Keratinocyte (primary cell): ENCODE results near the gene TLE1. TPM values are rescaled to one million over a fixed set of nuclear protein-coding genes. Genes with fewer than 3 reads are reported as not detected.

ENCODE experiments used
- DNase-seq: peaks from one replicate; pipeline ENCODE4 v3.0.0-alpha.2; 2011; ENCODE audit warnings: low read depth, missing footprints, low spot score
- FAIRE-seq: peaks from 2 replicates; lab custom pipeline; 2011; peaks lifted over from hg19 to GRCh38; lab: Jason Lieb, UNC
- H2AFZ ChIP-seq: 2 replicates; pipeline ENCODE4 v1.6.0; 2012; ENCODE audit warnings: low read length, control low read depth, inconsistent platforms; ENCODE audit not compliant: control insufficient read depth
- H3K27ac ChIP-seq: 2 replicates; pipeline ENCODE4 v1.5.1; 2011; ENCODE audit warnings: low read length; ENCODE audit not compliant: control insufficient read depth, insufficient read depth
- H3K27me3 ChIP-seq: 3 replicates; pipeline ENCODE4 v1.6.0; 2011; ENCODE audit warnings: low read length; ENCODE audit not compliant: control insufficient read depth, insufficient read depth; ENCODE audit errors: extremely low read depth
- H3K36me3 ChIP-seq, 2 experiments: 2 replicates in 1 of 2; 3 replicates in 1 of 2; pipeline ENCODE4 v1.5.1; 2011; ENCODE audit warnings: low read length in 2 of 2, mild to moderate bottlenecking in 1 of 2; ENCODE audit not compliant: control insufficient read depth in 2 of 2, insufficient read depth in 2 of 2; ENCODE audit errors: extremely low read depth in 1 of 2
- H3K4me1 ChIP-seq: 3 replicates; pipeline ENCODE4 v1.5.1; 2011; ENCODE audit warnings: low read length; ENCODE audit not compliant: control insufficient read depth, insufficient read depth; ENCODE audit errors: extremely low read depth
- H3K4me2 ChIP-seq: 3 replicates; pipeline ENCODE4 v1.6.0; 2011; ENCODE audit warnings: low read depth, low read length; ENCODE audit not compliant: control insufficient read depth, insufficient read depth; ENCODE audit errors: extremely low read depth
- H3K4me3 ChIP-seq, 3 experiments: fragments of 200-600 bp in 1 of 3; sonication (generic) in 1 of 3; 2 replicates in 2 of 3; 3 replicates in 1 of 3; pipeline ENCODE4 v1.5.1; 2011 to 2016; ENCODE audit warnings: low read length in 3 of 3, mild to moderate bottlenecking in 3 of 3, control low read depth in 2 of 3, inconsistent platforms in 1 of 3, low read depth in 1 of 3, mixed read lengths in 1 of 3, mixed run types in 1 of 3, moderate library complexity in 1 of 3; ENCODE audit not compliant: control insufficient read depth in 2 of 3, insufficient read depth in 2 of 3; ENCODE audit errors: extremely low read depth in 1 of 3
- H3K79me2 ChIP-seq: 2 replicates; pipeline ENCODE4 v1.6.0; 2012; ENCODE audit warnings: low read length; ENCODE audit not compliant: control insufficient read depth, insufficient read depth
- H3K9ac ChIP-seq: 3 replicates; pipeline ENCODE4 v1.6.0; 2011; ENCODE audit warnings: low read length; ENCODE audit not compliant: control insufficient read depth, insufficient read depth; ENCODE audit errors: extremely low read depth
- H3K9me1 ChIP-seq: 3 replicates; pipeline ENCODE4 v1.6.0; 2011; ENCODE audit warnings: low read length; ENCODE audit not compliant: control insufficient read depth, insufficient read depth; ENCODE audit errors: extremely low read depth
- H3K9me3 ChIP-seq: 2 replicates; pipeline ENCODE4 v1.5.1; 2012; ENCODE audit warnings: low read depth, low read length; ENCODE audit not compliant: control insufficient read depth
- H4K20me1 ChIP-seq: 3 replicates; pipeline ENCODE4 v1.6.0; 2011; ENCODE audit warnings: low read length; ENCODE audit not compliant: control insufficient read depth, insufficient read depth; ENCODE audit errors: extremely low read depth
- EZH2 ChIP-seq: IDR thresholded peaks from one replicate; pipeline ENCODE4 v1.6.1; 2012; ENCODE audit warnings: inconsistent platforms, mild to moderate bottlenecking, low read length, moderate library complexity
- dilution Hi-C: fragments of 300-500 bp; cut with MboI; formaldehyde crosslinking; loops from one replicate; pipeline ENCODE4 v1.7.0; 2020; ENCODE audit warnings: low sequenced_read_pairs; ENCODE audit not compliant: extremely low pct_ligation_motif_present
- polyA plus RNA-seq, 5 experiments: library from polyadenylated mRNA; depleted of rRNA in 3 of 5; stranded (reverse) in 3 of 5; stranded (forward) in 1 of 5; unstranded in 1 of 5; fragments of >200 nt; gene quantifications; 1 replicate in 1 of 5; 2 replicates in 3 of 5; 3 replicates in 1 of 5; pipeline versions ENCODE4 v1.2.1 to v1.2.3, GENCODE V29; 2011 to 2012; ENCODE audit warnings: missing spikeins in 2 of 5, low read depth in 1 of 5, low replicate concordance in 1 of 5
- TF ChIP-seq, protein P1 (sequence below), 3 experiments: IDR thresholded peaks in 1 of 3; conservative IDR thresholded peaks in 1 of 3; optimal IDR thresholded peaks in 1 of 3; 2 replicates in 2 of 3; 3 replicates in 1 of 3; pipeline versions ENCODE3 to v1.5.1; 2011; ENCODE audit warnings: low read length in 3 of 3, mild to moderate bottlenecking in 3 of 3, moderate library complexity in 2 of 3, control low read depth in 1 of 3, inconsistent platforms in 1 of 3; ENCODE audit not compliant: insufficient read depth in 2 of 3; ENCODE audit errors: extremely low read depth in 1 of 3

The TLE1 gene
- polyA plus RNA-seq, 1 donor (not counting 4 experiments of a cell fraction or from before 2014, with no cell fraction given), result 29.6 TPM

DNA sequence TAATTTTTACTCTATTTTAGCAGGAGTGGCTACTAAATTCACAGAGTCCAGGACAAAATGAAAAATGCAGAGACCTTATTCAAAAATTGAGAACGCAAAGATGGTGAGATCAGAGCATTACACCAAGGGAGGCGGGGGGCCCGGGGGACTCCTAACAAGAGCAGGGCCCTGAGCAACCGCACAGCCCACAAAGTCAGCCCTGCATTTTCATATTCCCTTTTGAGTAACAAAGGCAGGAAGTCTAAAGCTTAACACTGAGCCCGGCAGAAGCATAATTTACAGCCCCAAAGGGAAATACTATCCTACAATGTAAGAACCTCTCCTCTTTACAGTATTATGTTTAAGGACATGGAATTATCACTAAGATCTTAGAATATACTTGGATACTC lies 69.4 kb downstream of the TLE1 start:
- H3K4me3 ChIP-seq, result no peak overlapping the region
- DNase-seq (no peak), FAIRE-seq (no peak)
- no peak overlapping the region for H3K27ac ChIP-seq
- H3K9me3 ChIP-seq, result no peaks in the 10 kb centered on the region
- peaks cover 6 to 16% of the 10 kb centered on the region in 2 experiments for H3K36me3 ChIP-seq
- no peak overlapping the region for H3K9ac ChIP-seq
- no peak overlapping the region for H2AFZ ChIP-seq
- no peak overlapping the region for H3K4me2 ChIP-seq
- no peaks in the 10 kb centered on the region for H3K9me1 ChIP-seq
- TF ChIP-seq EZH2, result no peak
- TF ChIP-seq, protein P1, sequence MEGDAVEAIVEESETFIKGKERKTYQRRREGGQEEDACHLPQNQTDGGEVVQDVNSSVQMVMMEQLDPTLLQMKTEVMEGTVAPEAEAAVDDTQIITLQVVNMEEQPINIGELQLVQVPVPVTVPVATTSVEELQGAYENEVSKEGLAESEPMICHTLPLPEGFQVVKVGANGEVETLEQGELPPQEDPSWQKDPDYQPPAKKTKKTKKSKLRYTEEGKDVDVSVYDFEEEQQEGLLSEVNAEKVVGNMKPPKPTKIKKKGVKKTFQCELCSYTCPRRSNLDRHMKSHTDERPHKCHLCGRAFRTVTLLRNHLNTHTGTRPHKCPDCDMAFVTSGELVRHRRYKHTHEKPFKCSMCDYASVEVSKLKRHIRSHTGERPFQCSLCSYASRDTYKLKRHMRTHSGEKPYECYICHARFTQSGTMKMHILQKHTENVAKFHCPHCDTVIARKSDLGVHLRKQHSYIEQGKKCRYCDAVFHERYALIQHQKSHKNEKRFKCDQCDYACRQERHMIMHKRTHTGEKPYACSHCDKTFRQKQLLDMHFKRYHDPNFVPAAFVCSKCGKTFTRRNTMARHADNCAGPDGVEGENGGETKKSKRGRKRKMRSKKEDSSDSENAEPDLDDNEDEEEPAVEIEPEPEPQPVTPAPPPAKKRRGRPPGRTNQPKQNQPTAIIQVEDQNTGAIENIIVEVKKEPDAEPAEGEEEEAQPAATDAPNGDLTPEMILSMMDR (optimal IDR thresholded peaks at IDR 0.05 in 1 of 3, IDR thresholded peaks at IDR 0.05 in 1 of 3, conservative IDR thresholded peaks at IDR 0.05 in 1 of 3; ENCODE audit: extremely low read depth in 1 of 3, insufficient read depth in 2 of 3, low read length in 3 of 3), result no peak
- no peaks in the 10 kb centered on the region for H4K20me1 ChIP-seq
- dilution Hi-C loops, result no loop called here
- no peaks in the 10 kb centered on the region for H3K79me2 ChIP-seq
- no peaks in the 10 kb centered on the region for H3K27me3 ChIP-seq
- peaks cover 2% of the 10 kb centered on the region for H3K4me1 ChIP-seq

DNA sequence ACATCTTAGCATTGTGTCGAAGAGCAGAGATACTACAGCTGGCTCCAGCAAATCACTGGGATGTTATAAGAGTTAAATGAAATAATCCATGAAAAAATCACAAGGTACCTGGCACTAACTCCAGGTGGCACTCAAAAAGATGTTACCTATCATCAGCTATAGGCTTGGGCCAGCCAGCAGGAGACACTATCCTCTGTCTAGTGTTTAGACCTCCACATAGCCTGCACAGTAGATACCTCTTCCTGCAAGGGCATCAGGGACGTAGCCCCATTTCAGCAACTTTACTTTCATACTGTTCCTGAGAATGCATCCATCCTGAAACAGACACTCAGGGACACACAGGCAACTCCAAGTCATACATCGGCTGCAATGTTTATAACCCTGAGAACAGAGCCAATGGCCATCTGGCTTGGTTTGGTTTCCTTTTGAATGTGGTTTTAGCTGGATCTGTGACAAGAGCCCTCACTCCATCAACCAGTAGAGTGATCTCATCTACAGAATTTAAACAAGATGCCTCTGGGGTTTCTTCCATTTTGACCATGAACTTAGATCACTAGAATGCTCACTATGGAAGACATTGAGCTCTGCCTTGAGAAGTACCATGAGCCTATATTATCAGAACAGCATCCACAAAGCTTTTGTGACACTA lies 69.9 kb downstream of the TLE1 start:
- Histone ChIP-seq H3K36me3 (peaks cover 6 to 16% of the 10 kb centered on the region in 2 experiments), H4K20me1 (no peaks in the 10 kb centered on the region), H3K79me2 (no peaks in the 10 kb centered on the region), H3K27ac (no peak overlapping the region), H3K9me3 (no peaks in the 10 kb centered on the region), H3K27me3 (no peaks in the 10 kb centered on the region), H3K4me3 (no peak overlapping the region), H3K9ac (no peak overlapping the region), H3K9me1 (no peaks in the 10 kb centered on the region), H2AFZ (no peak overlapping the region), H3K4me1 (no peaks in the 10 kb centered on the region), H3K4me2 (no peak overlapping the region)
- FAIRE-seq, result no peak
- dilution Hi-C loops, result no loop called here
- DNase-seq, result no peak
- TF ChIP-seq, protein P1 (optimal IDR thresholded peaks at IDR 0.05 in 1 of 3, IDR thresholded peaks at IDR 0.05 in 1 of 3, conservative IDR thresholded peaks at IDR 0.05 in 1 of 3; ENCODE audit: extremely low read depth in 1 of 3, insufficient read depth in 2 of 3, low read length in 3 of 3), result peak in 1 of 3 experiments; percentile 32
- no peak for TF ChIP-seq EZH2
